GM12878 (cell line): Measurements from ENCODE around the gene ABHD12B.

ENCODE experiments used
- CREB1 ChIP-seq: IDR thresholded peaks from 2 replicates; pipeline ENCODE4 v1.6.1; 2012; ENCODE audit warnings: low read depth, mild to moderate bottlenecking, inconsistent platforms
- MXI1 ChIP-seq: fragments of 150-350 bp; IDR thresholded peaks from 2 replicates; pipeline ENCODE4 v1.6.1; 2011; ENCODE audit warnings: low read depth, mild to moderate bottlenecking, inconsistent platforms, low read length, improper control_type of control experiment
- NR2F1 ChIP-seq: fragments of 450-650 bp; conservative IDR thresholded peaks from 2 replicates; pipeline ENCODE4 v1.6.1; 2017; ENCODE audit warnings: mild to moderate bottlenecking
- RAD21 ChIP-seq: IDR thresholded peaks from 2 replicates; pipeline ENCODE4 v1.6.1; 2011; ENCODE audit warnings: mild to moderate bottlenecking, low read depth, low read length, moderate library complexity; ENCODE audit not compliant: insufficient read depth
- YY1 ChIP-seq: IDR thresholded peaks from 2 replicates; pipeline ENCODE4 v1.6.1; 2011; ENCODE audit warnings: low read depth, mild to moderate bottlenecking, low read length
- TF ChIP-seq, protein P1 (sequence below), 3 experiments: IDR thresholded peaks in 2 of 3; conservative IDR thresholded peaks in 1 of 3; 2 replicates each; pipeline ENCODE4 v1.5.1; 2011; ENCODE audit warnings: low read depth in 3 of 3, low read length in 3 of 3, mild to moderate bottlenecking in 3 of 3, control low read depth in 2 of 3, moderate library complexity in 2 of 3, inconsistent platforms in 1 of 3, mixed read lengths in 1 of 3; ENCODE audit not compliant: control insufficient read depth in 2 of 3, insufficient read depth in 1 of 3; ENCODE audit errors: extremely low read depth in 1 of 3

DNA sequence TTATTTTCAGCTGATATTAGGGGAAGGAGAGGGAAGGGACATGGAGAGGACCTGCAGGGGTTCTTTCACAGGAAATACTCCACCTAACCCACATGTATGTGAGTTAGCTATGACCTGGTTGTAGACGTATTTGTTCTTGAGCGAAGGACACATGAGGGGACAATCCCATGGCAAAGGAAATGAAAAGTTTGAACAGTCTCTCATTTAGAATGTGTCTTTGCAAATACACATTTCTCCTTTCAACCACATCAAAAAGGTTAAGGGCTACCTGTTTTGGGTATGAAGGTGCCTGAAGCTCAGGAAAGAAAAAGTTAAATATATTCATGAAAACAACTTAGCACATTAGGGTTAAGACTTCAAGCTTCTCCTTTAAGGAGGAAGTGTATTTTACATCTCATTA, 65.0 kb downstream of the ABHD12B start:
- TF ChIP-seq RAD21 (no peak), NR2F1 (no peak), CREB1 (no peak), YY1 (no peak), MXI1 (no peak)
- TF ChIP-seq, protein P1, sequence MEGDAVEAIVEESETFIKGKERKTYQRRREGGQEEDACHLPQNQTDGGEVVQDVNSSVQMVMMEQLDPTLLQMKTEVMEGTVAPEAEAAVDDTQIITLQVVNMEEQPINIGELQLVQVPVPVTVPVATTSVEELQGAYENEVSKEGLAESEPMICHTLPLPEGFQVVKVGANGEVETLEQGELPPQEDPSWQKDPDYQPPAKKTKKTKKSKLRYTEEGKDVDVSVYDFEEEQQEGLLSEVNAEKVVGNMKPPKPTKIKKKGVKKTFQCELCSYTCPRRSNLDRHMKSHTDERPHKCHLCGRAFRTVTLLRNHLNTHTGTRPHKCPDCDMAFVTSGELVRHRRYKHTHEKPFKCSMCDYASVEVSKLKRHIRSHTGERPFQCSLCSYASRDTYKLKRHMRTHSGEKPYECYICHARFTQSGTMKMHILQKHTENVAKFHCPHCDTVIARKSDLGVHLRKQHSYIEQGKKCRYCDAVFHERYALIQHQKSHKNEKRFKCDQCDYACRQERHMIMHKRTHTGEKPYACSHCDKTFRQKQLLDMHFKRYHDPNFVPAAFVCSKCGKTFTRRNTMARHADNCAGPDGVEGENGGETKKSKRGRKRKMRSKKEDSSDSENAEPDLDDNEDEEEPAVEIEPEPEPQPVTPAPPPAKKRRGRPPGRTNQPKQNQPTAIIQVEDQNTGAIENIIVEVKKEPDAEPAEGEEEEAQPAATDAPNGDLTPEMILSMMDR (IDR thresholded peaks at IDR 0.05 in 2 of 3, conservative IDR thresholded peaks at IDR 0.05 in 1 of 3; ENCODE audit: control insufficient read depth in 2 of 3, extremely low read depth in 1 of 3, insufficient read depth in 1 of 3, low read depth in 3 of 3, low read length in 3 of 3): no peak
